Measurements from ENCODE around the gene GRK2. TPM values are rescaled to one million over a fixed set of nuclear protein-coding genes. Genes with fewer than 3 reads are reported as not detected.

The GRK2 gene
- total and polyA plus RNA-seq, 2 of the 13 experiments (the other 11 are each of a cell fraction or from before 2014, with no cell fraction given), result 31.3 to 42.4 TPM

GRCh38 chr11:67267188-67268080, 1.2 kb downstream of the GRK2 start (continued):
- no peak for TF ChIP-seq KAT2B (IDR thresholded peaks at IDR 0.05; ENCODE audit: borderline replicate concordance, low read depth, low read length)
- no peak for TF ChIP-seq YEATS2 (CRISPR knock-in tag; IDR thresholded peaks at IDR 0.05; ENCODE audit: borderline replicate concordance)
- TF ChIP-seq KLF11 (CRISPR knock-in tag; IDR thresholded peaks at IDR 0.05), result no peak
- TF ChIP-seq MLX (CRISPR knock-in tag; IDR thresholded peaks at IDR 0.05), result no peak
- TF ChIP-seq RFX1 (IDR thresholded peaks at IDR 0.05), result no peak
- TF ChIP-seq ZNF318 (CRISPR knock-in tag; IDR thresholded peaks at IDR 0.05), result no peak
- TF ChIP-seq, protein P1, sequence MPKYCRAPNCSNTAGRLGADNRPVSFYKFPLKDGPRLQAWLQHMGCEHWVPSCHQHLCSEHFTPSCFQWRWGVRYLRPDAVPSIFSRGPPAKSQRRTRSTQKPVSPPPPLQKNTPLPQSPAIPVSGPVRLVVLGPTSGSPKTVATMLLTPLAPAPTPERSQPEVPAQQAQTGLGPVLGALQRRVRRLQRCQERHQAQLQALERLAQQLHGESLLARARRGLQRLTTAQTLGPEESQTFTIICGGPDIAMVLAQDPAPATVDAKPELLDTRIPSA (CRISPR knock-in tag; IDR thresholded peaks at IDR 0.05; ENCODE audit: borderline replicate concordance), result no peak
- TF ChIP-seq BRF2 (CRISPR knock-in tag; IDR thresholded peaks at IDR 0.05), result no peak
- TF ChIP-seq SPEN (CRISPR knock-in tag; IDR thresholded peaks at IDR 0.05; ENCODE audit: low read depth), result 0 out of 2 replicates have a peak, but pooled peaks have one; percentile 24
- no peak for TF ChIP-seq ZHX1 (CRISPR knock-in tag; IDR thresholded peaks at IDR 0.05; ENCODE audit: low read depth)
- no peak for TF ChIP-seq ZNF20 (CRISPR knock-in tag; IDR thresholded peaks at IDR 0.05)
- no peak for TF ChIP-seq ZMAT3 (CRISPR knock-in tag; conservative IDR thresholded peaks at IDR 0.05)
- no peak for TF ChIP-seq GLMP (CRISPR knock-in tag; IDR thresholded peaks at IDR 0.05; ENCODE audit: borderline replicate concordance)

Measured in HepG2 (cell line).